ENCODE measurements around the gene SHANK3.
"Not testable (repeated sequence)": the region's sequence is repeated elsewhere in the genome, so short reads cannot be mapped to it uniquely, and the experiment has no call there.

The SHANK3 gene

GRCh38 chr22:50672471-50673230 lies at the start of gene SHANK3:
SHANK3 (plus strand) TSS chr22:50672823.
- DNase-seq (ENCODE audit: low read depth in 3 of 3) = no peak

GRCh38 chr22:50624347-50625130 lies 48.1 kb upstream of the SHANK3 start:
- no peak for DNase-seq (ENCODE audit: low read depth in 3 of 3)

GRCh38 chr22:50625131-50625567 lies 47.5 kb upstream of the SHANK3 start:
- DNase-seq (ENCODE audit: low read depth in 3 of 3) = no peak

GRCh38 chr22:50625568-50626313 lies 46.9 kb upstream of the SHANK3 start:
- DNase-seq (ENCODE audit: low read depth in 3 of 3) = no peak

- DNase-seq (ENCODE audit: low read depth in 3 of 3) = no peak
Measured at GRCh38 chr22:50626314-50626849, 46.2 kb upstream of the SHANK3 start.

GRCh38 chr22:50626850-50627641 lies 45.6 kb upstream of the SHANK3 start:
- no peak for DNase-seq (ENCODE audit: low read depth in 3 of 3)

- DNase-seq (ENCODE audit: low read depth in 3 of 3) = peak; percentile 55 to 61 (median 58)
Measured at GRCh38 chr22:50627642-50628542, 44.7 kb upstream of the SHANK3 start, which contains the start of gene ARSA. ARSA (minus strand) TSS chr22:50628152; CDS start chr22:50627779, 373 bp downstream.

GRCh38 chr22:50628543-50629134 lies 44.0 kb upstream of the SHANK3 start:
- no peak for DNase-seq (ENCODE audit: low read depth in 3 of 3)

GRCh38 chr22:50630376-50630775 lies 42.2 kb upstream of the SHANK3 start:
- DNase-seq (ENCODE audit: low read depth in 3 of 3) = no peak

GRCh38 chr22:50633086-50633485 lies 39.5 kb upstream of the SHANK3 start:
- DNase-seq (ENCODE audit: low read depth in 3 of 3) = no peak

GRCh38 chr22:50633771-50634170 lies 38.9 kb upstream of the SHANK3 start:
- no peak for DNase-seq (ENCODE audit: low read depth in 3 of 3)

- DNase-seq (ENCODE audit: low read depth in 3 of 3) = no peak
Measured at GRCh38 chr22:50635591-50635990, 37.0 kb upstream of the SHANK3 start.

- DNase-seq (ENCODE audit: low read depth in 3 of 3) = not testable (repeated sequence)
Measured at GRCh38 chr22:50640296-50640695, 32.3 kb upstream of the SHANK3 start.

GRCh38 chr22:50640857-50641647 lies 31.6 kb upstream of the SHANK3 start:
- DNase-seq (ENCODE audit: low read depth in 3 of 3) = no peak

- no peak for DNase-seq (ENCODE audit: low read depth in 3 of 3)
Measured at GRCh38 chr22:50641696-50642607, 30.7 kb upstream of the SHANK3 start.

- DNase-seq (ENCODE audit: low read depth in 3 of 3) = not testable (repeated sequence)
Measured at GRCh38 chr22:50643021-50643820, 29.4 kb upstream of the SHANK3 start.

GRCh38 chr22:50643821-50644101 lies 28.9 kb upstream of the SHANK3 start:
- not testable (repeated sequence) for DNase-seq (ENCODE audit: low read depth in 3 of 3)
